HG03066 (cell line): Measurements from ENCODE around the gene RTRAF.

Experiments used
- ATAC-seq: cut with Tn5 transposase; IDR thresholded peaks from one replicate; pipeline ENCODE4 v1.9.1; 2021; ENCODE audit warnings: low read depth; ENCODE audit not compliant: unreplicated experiment

Gene RTRAF

GRCh38 chr14:52048641-52049204, 59.4 kb downstream of the RTRAF start:
- ATAC-seq: no peak

GRCh38 chr14:52049271-52049670, 59.9 kb downstream of the RTRAF start:
- ATAC-seq: no peak

- ATAC-seq: no peak
Observed at GRCh38 chr14:52049721-52050588, 60.6 kb downstream of the RTRAF start.

- ATAC-seq: no peak
Observed at GRCh38 chr14:52051251-52051650, 61.9 kb downstream of the RTRAF start.

GRCh38 chr14:52051871-52052270, 62.5 kb downstream of the RTRAF start:
- ATAC-seq: no peak

- no peak for ATAC-seq
Observed at GRCh38 chr14:52052288-52052943, 63.1 kb downstream of the RTRAF start.

GRCh38 chr14:52053044-52053443, 63.7 kb downstream of the RTRAF start:
- no peak for ATAC-seq

- no peak for ATAC-seq
Observed at GRCh38 chr14:52054678-52055077, 65.3 kb downstream of the RTRAF start.

- no peak for ATAC-seq
Observed at GRCh38 chr14:52055167-52055566, 65.8 kb downstream of the RTRAF start.

GRCh38 chr14:52058341-52058740, 69.0 kb downstream of the RTRAF start:
- no peak for ATAC-seq

- ATAC-seq: no peak
Observed at GRCh38 chr14:52059649-52060048, 70.3 kb downstream of the RTRAF start.

GRCh38 chr14:52060080-52060479, 70.7 kb downstream of the RTRAF start:
- no peak for ATAC-seq
